HS-27A (cell line): Measurements from ENCODE around the gene EPN3.

Experiments
- DNase-seq: peaks from one replicate; pipeline ENCODE4 v3.0.0-alpha.2; 2012; ENCODE audit warnings: low read depth, missing footprints

The EPN3 gene

GRCh38 chr17:50535407-50535806 lies 2.9 kb downstream of the EPN3 start:
- DNase-seq, result no peak

DNA sequence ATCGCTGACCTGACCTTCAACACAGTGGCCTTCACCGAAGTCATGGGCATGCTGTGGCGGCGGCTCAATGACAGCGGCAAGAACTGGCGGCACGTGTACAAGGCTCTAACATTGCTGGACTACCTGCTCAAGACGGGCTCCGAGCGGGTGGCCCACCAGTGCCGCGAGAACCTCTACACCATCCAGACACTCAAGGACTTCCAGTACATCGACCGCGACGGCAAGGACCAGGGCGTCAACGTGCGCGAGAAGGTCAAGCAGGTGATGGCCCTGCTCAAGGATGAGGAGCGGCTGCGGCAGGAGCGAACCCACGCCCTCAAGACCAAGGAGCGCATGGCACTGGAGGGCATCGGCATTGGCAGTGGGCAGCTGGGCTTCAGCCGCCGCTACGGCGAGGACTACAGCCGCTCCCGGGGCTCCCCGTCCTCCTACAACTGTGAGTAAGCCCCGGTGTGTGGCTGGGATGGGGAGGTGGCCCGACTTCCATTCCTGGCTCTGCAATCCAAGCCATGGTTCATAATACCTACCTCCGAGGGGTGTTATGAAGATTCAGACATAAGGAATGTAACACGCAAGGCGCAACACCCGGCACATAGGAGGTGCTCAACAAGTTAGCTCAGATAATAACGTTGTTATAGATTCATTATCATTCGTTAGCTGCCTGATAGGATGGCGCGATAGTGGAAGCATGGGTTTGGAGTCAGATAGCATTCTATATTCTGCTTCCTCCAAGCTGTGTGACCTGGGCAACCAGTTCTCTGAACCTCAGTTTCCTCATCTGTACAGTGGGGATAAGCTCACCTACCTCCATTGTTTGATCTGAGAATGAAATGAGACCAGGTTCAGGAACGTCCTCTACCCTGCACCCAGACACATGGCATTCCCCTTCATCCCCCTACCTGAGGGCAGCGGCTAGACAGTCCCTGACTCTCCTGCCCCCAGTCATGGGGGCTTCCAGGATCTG lies 4.4 kb downstream of the EPN3 start:
- DNase-seq, result no peak

DNA sequence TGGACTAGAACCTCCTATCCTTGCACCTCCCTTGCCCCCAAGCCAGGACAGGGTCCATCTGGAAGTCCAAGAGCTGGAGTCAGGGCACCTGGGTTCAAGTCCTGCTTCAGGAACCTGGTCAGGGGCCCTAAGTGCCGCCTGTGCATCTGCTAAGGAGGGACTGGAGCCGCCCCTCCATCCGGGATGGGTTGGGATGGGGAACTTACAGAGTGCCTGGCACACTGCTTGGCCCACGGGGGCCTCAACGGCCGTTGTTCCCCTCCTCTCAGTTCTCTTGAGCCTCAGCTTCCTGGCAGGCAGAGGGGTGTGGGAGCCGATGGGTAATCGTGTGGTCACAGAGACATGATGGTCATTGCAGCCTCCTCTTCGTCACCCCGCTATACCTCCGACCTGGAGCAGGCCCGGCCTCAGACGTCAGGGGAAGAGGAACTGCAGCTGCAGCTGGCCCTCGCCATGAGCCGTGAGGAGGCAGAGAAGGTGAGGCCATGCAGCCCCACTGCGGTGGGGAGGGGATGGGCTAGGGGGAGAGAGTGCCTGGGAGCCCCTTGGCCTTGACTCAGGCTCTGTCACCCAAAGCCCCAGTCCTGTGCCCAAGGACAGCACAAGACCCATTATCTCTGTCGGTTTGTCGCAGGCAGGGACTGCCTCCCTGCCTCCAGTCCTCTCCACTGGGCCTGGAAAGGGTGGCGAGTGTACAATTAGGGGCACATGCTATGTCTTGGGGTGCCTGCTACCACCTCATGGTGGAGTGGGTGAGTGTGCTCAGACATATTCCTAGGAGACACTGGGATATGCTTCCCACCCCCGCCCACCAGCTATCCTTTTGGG lies 5.4 kb downstream of the EPN3 start:
- no peak for DNase-seq

DNA sequence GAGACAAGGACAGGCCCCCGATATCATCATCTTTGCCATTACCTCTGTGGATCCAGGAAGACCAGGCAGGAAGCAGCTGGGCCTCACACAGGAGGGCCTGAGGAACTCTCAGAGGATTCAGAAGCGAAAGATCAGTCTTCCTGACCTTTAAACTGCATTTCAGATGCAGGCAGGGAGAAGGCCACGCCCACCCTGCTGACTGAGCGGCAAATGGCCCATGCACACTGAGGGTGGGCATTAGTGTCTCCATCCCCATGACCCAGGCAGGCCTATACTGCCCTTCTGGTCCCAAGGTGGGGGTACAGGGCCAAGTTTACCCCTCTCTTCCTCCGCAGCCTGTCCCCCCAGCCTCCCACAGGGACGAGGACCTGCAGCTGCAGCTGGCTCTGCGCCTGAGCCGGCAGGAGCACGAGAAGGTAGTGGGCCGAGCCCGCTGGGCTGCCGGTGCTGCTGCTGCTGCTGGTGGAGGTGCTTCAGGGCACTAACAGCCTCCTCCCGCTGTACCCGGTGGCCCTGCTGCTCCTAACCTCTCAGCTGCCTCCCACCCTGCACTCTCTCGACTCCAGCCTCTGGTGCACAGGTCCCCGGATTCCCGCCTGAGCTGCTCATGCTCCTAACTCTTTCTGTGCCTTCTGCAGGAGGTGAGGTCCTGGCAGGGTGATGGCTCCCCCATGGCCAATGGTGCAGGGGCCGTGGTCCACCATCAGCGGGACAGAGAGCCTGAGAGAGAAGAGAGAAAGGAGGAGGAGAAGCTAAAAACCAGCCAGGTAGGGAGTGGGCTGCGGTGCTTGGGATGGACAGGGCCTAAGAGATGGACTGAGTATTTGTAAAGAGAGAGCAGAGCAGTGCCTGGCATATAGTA lies 6.2 kb downstream of the EPN3 start:
- DNase-seq, result no peak

DNA sequence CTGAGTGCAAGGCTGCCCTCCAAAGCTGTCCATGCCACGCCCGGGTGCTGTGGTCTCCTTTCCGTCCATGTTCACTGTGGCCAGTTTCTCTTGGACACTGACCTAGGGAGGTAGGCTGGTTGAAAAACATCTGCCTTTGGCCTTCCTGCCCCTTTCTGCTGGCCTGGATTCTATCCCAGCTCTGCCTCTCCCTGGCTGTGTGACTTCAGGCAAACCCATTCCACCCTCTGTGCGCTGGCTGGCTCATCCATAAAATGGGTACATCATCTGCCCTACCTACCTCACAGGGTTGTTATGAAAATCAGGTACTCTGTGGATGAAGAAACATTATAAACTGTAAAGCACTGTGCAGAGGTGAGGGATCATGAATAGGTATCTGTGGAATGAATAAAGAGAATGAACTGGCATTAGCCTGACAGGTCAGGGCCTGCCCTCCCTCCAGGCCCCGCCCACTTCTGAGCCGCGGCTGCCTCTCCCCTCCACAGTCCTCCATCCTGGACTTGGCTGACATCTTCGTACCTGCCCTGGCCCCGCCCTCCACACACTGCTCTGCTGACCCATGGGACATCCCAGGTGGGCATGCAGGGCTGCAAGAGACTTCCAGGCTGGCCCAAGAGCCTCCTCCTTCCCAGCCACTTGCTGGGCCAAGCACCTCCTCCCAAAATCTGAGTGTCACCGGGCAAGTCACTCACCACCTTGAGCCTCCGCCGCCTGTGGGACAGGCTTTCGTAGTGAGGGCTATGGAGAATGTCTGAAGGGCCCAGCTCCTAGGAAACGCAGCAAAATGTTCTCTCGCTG lies 7.4 kb downstream of the EPN3 start:
- no peak for DNase-seq

- no peak for DNase-seq
Measured at GRCh38 chr17:50540560-50541401, 8.2 kb downstream of the EPN3 start.

- DNase-seq, result no peak
Measured at GRCh38 chr17:50541402-50541715, 8.8 kb downstream of the EPN3 start.

- DNase-seq, result no peak
Measured at GRCh38 chr17:50541716-50542688, 9.5 kb downstream of the EPN3 start.

GRCh38 chr17:50542795-50543774 lies 10.6 kb downstream of the EPN3 start:
- DNase-seq, result no peak

DNA sequence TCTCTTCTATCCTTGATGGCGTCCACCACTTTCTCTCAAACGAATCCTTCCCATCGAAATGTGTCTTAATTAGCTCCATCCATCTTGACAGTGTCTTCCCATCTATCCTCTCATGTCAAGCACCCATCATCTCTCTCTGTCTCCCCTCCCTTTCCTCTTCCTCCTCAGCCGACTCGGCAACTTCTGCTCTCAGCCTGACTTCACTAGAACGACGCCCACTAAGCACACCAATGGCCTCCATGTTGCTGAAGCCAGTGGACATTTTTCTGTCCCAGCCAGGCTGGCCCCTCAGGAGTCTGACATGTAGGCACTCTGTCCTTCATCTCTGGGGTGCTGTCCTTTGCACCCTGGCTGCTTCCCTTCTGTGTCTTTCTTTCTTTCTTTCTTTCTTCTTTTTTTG lies 12.0 kb downstream of the EPN3 start:
- DNase-seq, result no peak

- no peak for DNase-seq
Measured at GRCh38 chr17:50545311-50545710, 12.8 kb downstream of the EPN3 start.

DNA sequence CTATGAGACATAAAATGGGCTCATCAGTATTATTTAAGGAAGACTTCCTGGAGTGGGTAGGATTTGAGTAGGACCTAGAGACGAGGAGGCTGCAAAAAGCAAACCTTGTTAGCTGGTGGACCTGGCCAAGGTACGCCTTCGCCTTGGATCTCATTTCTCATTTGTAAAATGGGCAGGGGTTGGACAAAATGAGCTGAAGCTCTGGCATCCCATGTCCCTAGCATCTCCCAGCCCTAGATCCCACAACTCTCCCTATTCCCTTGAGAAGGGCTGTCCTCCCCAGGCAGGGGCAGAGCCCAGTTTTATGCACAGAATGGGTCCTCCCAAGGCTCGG lies 14.1 kb downstream of the EPN3 start:
- DNase-seq, result no peak

- DNase-seq, result peak; percentile 42
Measured at GRCh38 chr17:50547035-50547735, 14.7 kb downstream of the EPN3 start, which contains the start of gene SPATA20. Gene SPATA20 (plus strand): TSS chr17:50547174. CDS start chr17:50547209, 35 bp downstream.

DNA sequence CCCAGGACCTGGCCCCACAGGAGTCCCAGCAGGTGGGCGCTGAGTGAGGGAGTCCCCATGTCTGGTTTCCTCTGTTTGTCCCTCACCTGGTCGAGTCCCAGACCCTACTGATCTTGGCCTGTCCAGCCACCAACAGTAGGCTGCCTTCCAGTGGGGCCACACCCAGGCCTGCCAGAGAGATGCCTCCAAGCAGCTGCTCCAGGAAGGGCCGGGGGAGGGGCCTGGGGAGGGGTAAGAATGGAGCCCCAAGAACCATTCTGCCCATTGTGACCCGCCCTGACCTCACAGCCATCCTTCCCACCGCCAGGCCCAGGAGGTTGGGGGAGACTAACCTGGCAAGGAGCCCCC lies 15.2 kb downstream of the EPN3 start:
- no peak for DNase-seq

GRCh38 chr17:50548831-50549230 lies 16.3 kb downstream of the EPN3 start:
- DNase-seq, result no peak

GRCh38 chr17:50549256-50549941 lies 16.9 kb downstream of the EPN3 start:
- DNase-seq, result no peak

GRCh38 chr17:50549969-50550368 lies 17.4 kb downstream of the EPN3 start:
- DNase-seq, result no peak
